Measurements from ENCODE around the gene NXPH4.
A peak's percentile ranks its signal among the peaks of the same experiment; 100 is the strongest.

Gene NXPH4

DNA sequence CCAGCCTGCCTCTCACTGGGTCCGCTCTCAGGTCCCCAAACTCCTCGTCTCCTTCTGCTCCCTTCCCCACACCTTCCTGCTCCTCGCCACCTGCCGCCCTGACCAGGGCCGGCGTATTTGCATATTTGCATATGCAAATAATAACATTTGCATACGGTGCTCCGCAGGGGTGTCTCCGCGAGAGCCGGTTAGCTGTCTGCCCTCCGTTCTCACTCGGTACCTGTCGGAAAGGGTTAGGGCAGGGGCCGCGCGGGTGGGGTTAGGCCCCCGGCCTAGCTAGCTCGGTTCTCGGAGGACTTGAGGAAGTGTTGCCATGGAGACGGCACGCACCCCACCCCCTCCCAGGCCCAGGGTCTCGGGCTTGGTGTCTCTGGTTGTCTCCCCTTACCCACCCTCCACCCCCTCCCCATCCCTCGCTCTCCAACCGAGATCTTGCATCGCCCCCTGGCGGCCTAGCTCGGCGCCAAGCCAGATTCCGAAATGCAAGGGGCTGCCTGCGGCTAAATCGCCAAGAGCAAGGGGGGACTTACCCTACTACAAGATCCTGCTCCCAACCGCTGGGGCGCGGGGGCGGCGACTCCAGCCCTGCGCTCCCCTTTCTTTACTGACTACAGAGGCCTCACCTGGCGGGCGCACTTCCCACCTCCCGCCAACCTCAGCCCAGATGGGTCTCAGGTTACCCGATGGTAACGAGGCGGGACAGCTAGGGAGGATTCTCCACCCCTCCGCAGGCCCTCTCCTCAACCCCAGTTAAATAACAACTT lies 26.3 kb downstream of the NXPH4 start:
- DNase-seq (ENCODE audit: low read depth in 2 of 2) = no peak

- peak; percentile 58 for DNase-seq (ENCODE audit: low read depth in 2 of 2)
These were observed 27.1 kb downstream of the NXPH4 start for GRCh38 chr12:57243521-57244311.

GRCh38 chr12:57244312-57244696 lies 27.7 kb downstream of the NXPH4 start:
- DNase-seq (ENCODE audit: low read depth in 2 of 2) = no peak

GRCh38 chr12:57247041-57247440 lies 30.4 kb downstream of the NXPH4 start:
- DNase-seq (ENCODE audit: low read depth in 2 of 2) = no peak

- DNase-seq (ENCODE audit: low read depth in 2 of 2) = no peak
These were observed 32.5 kb downstream of the NXPH4 start for GRCh38 chr12:57248934-57249742.

DNA sequence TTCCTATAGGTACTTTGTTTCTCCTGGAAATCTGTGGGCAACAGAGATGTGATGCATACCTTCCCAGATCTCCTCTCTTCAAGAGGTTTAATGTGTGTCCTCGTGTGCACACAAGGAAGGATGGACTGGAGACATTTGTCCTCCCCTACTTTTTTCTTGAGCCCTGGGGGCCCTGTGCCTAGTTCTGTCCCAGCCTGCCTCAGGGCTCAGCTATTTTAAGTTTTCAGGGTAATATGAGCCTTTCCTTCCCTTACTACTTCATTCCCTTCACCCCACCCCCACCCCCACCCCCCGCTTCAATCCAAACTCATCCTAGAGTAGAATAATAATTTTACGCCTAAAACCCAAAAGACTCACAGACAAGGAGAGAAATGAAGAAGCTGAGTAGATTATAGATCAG lies 33.9 kb downstream of the NXPH4 start:
- no peak for DNase-seq (ENCODE audit: low read depth in 2 of 2)

DNA sequence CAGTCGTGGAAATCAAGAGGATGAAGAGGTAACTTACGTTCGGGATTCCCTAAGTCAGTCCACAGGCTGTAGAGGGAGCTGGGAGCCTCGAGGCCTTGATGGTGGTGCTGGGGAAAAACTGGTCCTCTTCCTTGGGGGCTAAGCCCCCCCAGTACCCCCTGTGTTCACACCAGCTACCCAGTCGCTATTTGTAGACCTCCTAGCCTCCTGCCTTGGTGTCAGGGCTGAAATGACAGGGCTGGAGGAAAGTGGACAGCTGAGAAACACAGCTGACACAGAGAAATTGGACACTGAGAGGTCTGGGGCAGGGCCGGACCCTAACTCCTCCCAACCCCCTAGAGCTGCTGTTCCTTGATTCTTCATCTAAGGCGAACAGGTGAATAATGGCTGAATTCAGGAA lies 34.4 kb downstream of the NXPH4 start, which contains the start of gene STAC3:
TSS of gene STAC3 (minus strand) at position 232 of the 400 bp plus-strand sequence. CDS start 1,551 bp downstream, outside the sequence.
- no peak for DNase-seq (ENCODE audit: low read depth in 2 of 2)

DNA sequence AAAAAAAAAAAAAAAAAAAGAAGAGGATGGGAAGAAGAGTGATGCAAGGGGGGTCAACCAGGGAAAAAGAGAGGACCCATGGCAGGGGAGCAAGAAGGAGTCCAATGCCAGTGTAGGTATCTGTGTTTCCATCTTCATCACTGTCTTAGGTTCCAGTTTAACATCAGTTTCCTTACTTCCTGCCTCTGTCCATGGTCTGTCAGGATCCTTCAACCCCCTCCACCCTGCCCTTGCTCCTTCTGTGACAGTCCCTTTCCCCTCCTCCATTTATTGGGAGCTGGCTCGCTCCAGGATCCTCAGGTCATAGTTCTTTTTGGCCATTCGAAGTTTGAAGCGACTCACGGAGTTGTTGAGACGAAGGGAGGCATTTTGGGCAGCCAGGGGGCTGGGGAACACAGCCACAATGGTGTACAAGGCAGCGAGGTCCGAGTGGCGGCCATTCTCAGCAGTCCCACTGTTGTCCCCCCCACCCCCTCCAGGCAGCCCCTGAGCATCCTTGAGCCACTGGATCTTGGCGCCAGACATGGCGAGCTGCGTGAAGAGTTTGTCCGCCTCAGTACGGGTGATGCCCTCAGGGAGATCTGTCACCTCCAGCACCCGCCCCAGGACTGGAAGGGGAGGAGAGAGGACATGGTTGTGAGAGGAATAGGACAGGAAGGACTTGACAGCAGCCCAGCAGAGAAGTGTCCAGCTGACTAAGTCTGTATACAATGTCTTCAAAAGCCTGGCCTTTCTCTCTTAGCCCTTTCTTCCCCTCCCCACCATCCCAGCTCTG lies 38.1 kb downstream of the NXPH4 start:
- no peak for DNase-seq (ENCODE audit: low read depth in 2 of 2)

- DNase-seq (ENCODE audit: low read depth in 2 of 2) = no peak
These were observed 39.3 kb downstream of the NXPH4 start for GRCh38 chr12:57255916-57256315.

DNA sequence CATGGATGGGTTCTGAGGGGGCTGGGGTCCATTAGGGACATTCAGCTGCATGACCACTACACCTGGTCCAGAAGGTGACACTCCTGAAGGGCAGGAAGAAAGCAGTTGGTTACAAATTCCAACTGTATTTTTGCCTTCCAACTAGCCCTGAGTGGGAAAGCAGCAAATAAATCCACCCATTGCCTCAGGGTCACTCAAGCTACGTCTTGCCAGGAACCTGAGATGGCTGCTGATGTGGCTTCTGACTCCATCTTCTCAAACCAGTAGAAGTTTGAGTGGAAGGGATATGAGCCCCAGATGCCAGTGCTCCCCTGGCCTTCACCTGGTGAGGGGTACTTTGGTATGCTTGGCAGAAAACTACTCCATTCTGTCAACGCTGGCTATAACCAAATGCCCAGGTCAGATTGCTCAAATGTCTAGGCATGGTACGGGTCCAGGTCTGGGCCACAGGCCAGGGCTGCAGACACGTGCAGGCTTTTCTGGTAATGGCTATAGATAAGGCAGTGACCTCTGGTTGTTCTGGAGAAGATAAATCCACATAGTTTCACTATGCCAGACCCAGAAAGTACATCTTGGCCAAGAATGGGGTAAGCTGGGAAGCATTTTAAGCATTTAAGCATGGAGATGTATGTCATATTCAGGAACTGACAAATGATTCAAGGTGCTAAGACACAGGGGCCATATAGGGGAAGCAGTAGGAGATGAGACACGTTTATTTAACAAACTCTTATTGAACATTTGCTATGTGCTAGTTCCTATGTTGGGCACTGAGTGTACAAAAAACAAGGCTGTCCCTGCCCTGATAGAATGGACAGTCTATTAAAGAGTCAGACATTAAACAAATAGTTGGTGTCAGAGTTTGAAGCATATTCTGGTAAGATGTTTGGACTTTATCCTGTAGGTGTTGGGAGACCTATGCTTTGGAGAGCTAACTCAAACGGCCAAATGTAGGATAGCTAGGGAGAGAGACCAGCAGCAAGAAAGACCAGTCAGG lies 42.7 kb downstream of the NXPH4 start:
- no peak for DNase-seq (ENCODE audit: low read depth in 2 of 2)

GRCh38 chr12:57260366-57260765 lies 43.8 kb downstream of the NXPH4 start:
- no peak for DNase-seq (ENCODE audit: low read depth in 2 of 2)

DNA sequence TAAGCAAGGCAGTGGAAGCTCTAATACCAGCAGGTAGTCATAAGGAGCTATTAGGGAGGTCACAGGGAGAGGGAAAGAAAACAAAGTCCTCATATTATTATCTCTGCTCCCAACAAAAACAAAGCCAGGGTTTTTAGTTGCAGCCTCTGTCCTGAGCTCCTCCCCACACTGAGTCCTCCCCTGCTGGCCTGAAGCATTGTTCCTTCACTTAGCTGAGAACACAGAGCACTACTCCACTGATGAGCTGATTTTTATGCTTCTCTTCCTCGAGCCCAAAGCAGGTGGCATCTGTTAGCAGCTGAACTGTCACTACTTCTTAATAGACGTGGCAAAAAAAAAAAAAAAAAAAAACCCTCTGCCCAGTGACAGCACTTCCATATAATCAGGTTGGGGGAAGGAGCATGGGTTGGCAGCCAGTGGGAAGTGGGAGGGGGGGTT lies 44.9 kb downstream of the NXPH4 start:
- DNase-seq (ENCODE audit: low read depth in 2 of 2) = no peak

DNA sequence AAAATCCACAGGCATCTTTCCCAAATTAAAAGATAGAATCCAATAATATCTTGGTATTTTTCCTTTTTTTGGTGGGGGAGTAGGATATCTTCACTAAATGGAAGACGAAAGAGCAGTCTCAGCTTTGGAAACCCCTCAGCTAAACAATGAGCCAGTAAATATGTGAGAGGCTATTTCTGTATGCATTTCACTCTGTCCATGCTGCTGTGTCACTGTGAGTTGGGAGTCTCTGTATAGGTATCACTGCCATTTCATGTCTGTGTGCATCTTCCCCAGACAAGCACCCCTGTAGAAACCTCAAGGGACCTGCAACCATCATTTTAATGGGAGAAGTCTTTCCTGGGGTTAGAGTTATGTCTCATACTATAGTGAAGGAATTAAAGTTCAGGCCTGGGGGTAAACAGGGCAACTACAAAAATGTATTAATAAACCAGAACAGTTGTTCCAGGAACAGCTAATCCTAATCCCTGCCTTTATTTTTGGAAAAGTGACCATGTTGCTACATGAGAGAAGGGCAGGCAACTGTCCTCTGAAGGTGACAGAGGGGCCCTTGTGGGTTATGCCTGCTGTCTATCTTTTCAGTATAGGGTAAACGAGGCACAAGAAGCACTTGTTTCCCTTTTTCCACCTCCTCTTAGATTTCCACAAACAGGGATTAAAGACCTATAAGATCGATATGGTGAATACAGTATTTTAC lies 45.7 kb downstream of the NXPH4 start:
- DNase-seq (ENCODE audit: low read depth in 2 of 2) = no peak

- no peak for DNase-seq (ENCODE audit: low read depth in 2 of 2)
These were observed 46.5 kb downstream of the NXPH4 start for GRCh38 chr12:57263096-57263495.

DNA sequence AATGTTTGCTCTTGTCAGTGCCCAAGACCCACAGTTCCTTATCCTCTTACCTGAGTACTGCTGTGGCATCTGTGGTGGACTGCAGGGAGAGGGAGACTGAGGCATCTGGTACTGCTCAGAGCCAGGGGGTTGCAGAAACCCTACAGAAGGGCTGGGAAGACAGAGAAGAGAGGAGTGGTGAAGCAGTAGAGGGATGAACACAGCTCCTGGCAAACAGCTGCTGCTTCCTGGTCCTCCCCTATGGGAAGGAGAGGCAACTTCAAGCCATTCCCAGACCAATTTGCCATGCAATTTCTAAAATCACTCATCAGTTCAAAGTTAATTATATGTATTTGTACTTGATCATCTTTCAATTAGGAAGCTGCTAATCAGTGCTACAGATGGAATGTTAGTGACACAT lies 50.1 kb downstream of the NXPH4 start:
- DNase-seq (ENCODE audit: low read depth in 2 of 2) = no peak

DNA sequence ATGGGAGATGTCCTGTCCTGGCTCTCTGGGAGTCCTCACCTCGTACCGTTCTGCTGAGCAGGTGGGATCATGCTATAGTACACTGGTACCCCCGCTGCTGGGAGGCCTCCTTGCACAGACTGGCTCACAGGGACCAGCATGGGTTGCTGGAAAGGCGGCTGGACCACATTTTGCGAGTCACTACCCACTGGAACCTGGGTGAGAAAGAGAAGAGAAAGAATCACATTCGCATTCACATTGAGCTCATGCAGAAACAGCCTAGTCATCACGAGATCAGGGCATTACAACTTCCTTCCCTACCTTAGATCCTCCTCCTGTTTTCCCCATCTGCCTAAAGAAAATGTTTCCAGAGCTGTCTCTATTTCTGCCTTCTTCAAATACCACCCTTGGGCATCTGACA lies 51.7 kb downstream of the NXPH4 start:
- no peak for DNase-seq (ENCODE audit: low read depth in 2 of 2)

DNA sequence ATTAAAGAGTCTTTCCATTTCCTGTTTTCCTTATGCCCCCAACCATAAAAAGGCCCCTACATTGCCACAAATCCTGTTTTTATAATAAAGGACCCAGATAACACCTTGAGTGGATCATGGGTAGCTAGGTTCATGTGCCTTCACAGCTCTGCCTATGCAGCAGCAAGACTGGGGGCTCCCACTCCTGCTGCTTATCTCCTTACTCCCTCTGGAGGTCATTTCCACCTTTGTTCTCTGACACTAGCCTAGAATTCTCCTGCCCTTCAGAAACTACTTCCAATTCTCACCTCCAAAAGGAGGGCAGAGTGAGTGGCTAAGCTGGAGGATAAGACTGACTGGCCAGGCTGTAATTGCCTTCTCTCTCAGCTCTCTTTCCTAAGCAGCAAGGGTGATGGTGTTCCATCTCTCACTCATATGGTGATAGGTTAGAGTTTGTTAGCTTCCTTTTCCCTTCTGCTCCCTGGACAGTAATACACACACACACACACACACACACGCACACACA lies 54.4 kb downstream of the NXPH4 start:
- no peak for DNase-seq (ENCODE audit: low read depth in 2 of 2)

GRCh38 chr12:57272337-57273151 lies 56.0 kb downstream of the NXPH4 start:
- DNase-seq (ENCODE audit: low read depth in 2 of 2) = no peak

Data from activated CD8-positive, alpha-beta memory T cell treated with anti-CD3 and anti-CD28 coated beads for 4 hours (primary cell).